SH-SY5Y (cell line): ENCODE measurements around the gene CASQ1.

Experiments
- GATA2 ChIP-seq: IDR thresholded peaks from 2 replicates; pipeline ENCODE4 v1.6.1; 2011; ENCODE audit warnings: mild to moderate bottlenecking, low read depth, low read length
- GATA3 ChIP-seq: IDR thresholded peaks from 2 replicates; pipeline ENCODE4 v1.6.1; 2011; ENCODE audit warnings: low read depth, mild to moderate bottlenecking, low read length, moderate library complexity

Gene CASQ1

DNA sequence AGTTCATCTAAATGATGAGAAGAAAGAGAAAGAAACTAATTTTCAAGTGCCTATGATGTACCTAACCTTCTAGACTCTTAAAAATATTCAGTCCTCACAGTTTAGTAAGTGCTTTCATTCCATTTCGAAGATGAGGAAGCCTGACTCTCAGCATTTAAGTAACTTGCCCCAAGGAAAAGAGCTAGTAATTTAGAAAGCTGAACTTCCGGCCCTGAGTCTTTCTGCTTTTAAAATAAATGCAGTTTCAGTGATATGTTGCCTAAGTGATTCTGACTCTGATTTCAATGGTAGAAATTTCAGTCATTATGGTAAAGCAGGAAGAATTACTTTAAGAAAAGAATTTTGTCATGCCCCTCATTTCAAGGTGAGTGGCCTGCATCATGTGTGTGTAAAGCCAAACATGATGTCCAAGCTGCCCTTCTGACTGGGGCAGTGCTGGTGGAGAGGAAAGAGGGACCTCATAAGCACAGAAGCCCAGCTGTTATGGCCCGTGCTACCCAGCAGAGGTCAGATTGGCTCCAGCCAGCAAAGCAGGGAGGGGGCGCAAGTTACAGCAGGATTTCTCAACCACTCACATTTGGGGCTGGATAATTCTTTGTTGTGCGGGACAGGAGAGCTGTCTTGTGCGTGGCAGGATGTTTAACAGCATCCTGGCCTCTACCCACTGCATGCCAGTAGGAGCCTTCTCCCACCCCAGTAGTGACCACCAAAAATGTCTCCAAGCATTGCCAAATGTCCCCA is 28.2 kb upstream of the CASQ1 start:
- TF ChIP-seq GATA2: no peak
- TF ChIP-seq GATA3: no peak

DNA sequence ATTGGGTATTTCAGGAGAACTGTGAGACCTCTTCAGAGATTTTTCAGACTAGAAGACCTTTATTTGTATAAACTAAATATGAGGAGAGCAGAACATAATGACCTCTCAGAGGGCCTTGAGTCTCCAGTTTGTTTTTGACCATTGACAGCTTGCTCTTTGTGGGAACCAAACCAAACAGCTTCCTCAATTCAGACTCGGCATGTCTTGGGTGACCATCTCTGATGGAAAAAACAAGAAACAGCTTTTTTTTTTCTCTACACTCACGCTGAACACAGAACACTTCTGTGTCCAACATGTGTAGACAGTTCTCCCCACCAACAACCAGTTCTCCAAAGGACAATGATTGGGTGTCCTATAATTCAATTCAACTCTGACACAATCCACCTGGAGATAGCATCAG is 27.4 kb upstream of the CASQ1 start:
- TF ChIP-seq GATA2: no peak
- TF ChIP-seq GATA3: no peak

- TF ChIP-seq GATA2 (no peak), GATA3 (no peak)
Measured at GRCh38 chr1:160163615-160164014, 26.8 kb upstream of the CASQ1 start.

DNA sequence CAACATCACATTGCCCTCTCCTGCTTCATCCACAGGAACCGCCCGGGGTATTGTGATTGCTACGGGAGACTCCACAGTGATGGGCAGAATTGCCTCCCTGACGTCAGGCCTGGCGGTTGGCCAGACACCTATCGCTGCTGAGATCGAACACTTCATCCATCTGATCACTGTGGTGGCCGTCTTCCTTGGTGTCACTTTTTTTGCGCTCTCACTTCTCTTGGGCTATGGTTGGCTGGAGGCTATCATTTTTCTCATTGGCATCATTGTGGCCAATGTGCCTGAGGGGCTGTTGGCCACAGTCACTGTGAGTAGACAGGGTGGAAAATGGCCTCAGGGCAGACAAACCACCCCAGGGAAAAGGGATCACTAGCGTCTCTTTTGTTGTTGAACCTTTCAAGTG is 26.3 kb upstream of the CASQ1 start:
- TF ChIP-seq GATA2 (no peak), GATA3 (no peak)

DNA sequence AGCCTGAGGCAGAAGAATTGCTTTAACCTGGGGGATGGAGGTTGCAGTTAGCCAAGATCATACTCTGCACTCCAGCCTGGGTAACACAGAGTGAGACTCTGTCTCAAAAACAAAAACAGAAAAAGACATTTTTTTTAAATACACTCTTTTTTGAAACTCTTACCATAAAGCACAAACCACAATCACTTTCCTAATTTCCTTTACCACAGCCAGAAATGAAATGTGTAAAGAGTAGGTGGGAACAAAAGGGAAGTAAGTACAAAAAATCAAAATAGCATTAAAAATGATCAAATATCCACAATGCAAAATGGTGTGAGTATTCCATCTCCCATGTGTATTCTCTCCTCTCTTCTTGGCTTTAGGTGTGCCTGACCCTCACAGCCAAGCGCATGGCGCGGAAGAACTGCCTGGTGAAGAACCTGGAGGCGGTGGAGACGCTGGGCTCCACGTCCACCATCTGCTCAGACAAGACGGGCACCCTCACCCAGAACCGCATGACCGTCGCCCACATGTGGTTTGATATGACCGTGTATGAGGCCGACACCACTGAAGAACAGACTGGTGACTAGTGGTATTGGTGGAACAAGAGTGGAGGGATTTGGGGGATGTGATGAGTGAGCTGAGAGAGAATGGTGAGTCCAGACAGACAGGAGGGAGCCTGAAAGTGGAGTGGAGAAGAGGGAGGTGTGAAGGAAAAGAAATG is 24.1 kb upstream of the CASQ1 start:
- TF ChIP-seq GATA3: no peak
- TF ChIP-seq GATA2: no peak

DNA sequence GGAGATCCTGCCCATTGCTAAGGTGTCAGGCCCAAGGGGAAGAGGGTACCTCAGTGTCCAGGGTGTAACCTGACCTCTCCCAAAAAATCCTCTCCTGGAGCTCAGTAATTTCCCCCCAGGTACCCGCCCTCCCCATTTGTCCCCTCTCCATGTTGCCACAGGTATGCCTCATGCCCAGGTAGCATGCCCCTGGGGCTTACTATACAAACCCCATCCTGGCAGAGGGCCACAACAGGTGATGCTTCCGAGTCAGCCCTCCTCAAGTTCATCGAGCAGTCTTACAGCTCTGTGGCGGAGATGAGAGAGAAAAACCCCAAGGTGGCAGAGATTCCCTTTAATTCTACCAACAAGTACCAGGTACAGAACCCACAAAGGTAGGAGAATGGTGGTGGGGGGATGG is 23.3 kb upstream of the CASQ1 start:
- TF ChIP-seq GATA3: no peak

GRCh38 chr1:160167580-160167979 is 22.8 kb upstream of the CASQ1 start:
- TF ChIP-seq GATA3 (no peak), GATA2 (no peak)

DNA sequence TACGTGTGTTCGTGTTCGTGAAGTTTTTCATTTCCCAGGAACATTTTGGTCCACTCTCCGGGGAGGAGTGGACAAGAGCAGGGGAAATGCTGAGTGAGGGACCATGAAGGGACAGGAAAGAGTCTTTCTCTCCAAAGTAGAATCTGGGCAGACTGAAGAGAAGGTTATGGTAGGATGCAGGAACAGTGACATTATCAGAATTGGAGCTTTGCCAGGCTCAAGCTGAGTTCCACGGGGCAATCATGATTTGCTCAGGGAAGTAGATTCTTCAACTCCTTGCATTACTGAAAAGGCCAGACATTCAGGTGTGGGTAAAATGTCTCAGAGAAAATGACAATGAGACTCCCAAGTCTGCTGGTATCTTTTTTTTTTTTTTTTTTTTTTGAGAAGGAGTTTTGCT is 22.4 kb upstream of the CASQ1 start:
- TF ChIP-seq GATA2 (no peak), GATA3 (no peak)

DNA sequence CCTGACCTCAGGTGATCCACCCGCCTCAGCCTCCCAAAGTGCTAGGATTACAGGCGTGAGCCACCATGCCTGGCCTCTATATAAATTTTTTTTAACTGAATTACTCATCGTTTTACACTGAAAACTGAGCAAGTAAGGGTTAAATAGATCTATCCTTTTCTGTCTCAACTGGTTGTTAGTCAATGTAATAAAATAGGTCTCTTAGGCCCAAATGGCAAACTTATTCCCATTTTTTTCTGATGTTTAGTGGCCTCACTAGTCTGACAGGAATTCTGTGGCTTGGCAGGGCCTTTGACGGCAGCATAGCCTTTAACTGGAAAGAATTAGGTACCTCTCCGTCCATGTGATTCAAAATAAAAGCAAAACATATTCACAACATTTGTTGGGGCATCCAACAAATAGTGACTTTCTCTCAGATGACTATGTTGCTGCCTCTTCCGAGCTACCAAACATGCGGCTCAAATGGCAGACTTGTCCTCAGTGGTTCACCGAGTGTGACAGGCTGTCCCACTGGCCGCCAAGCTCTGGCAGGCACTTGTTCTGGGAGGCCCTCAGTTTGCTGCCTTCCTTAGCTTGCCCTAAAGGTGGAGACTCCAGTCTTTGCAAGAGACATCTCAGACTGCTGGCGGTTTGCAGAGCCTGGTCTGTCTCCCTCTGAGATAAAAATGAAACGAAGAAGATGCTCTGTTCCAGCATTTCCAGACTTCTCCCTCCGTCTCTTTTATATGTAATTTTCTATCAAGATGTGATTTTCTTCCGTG is 21.6 kb upstream of the CASQ1 start:
- TF ChIP-seq GATA2 (no peak), GATA3 (no peak)

- TF ChIP-seq GATA2 (no peak), GATA3 (no peak)
Measured at GRCh38 chr1:160169553-160170399, 20.6 kb upstream of the CASQ1 start.

DNA sequence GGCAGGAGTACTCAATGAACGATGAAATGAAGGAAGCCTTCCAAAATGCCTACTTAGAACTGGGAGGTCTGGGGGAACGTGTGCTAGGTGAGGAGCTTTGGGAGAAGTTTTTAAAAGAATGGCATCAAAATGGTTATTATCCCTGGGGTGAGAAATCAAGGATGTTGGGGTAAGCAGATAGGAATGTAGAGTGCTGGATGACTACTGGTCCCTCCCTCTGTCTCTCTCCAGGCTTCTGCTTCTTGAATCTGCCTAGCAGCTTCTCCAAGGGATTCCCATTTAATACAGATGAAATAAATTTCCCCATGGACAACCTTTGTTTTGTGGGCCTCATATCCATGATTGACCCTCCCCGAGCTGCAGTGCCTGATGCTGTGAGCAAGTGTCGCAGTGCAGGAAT is 19.0 kb upstream of the CASQ1 start:
- TF ChIP-seq GATA3 (no peak), GATA2 (no peak)

DNA sequence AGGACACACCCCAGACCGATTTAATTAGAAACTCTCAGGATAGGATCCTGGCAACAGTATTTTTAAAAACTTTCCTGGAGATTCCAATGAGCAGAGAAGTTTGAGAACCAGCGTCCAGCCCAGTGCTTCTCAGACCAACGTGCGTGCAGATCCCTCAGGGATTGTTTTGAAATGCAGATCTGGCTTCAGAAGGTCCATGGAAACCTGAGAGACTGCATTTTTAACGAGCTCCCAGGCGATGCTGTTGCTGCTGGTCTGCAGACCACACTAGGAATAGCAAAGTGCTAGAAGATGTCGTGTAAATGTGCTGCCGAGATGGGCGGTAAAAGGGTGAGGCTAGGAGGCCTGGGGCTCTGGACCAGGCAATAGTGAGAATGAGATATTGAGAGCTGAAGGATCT is 18.4 kb upstream of the CASQ1 start:
- TF ChIP-seq GATA3 (no peak), GATA2 (no peak)

- TF ChIP-seq GATA2 (no peak), GATA3 (no peak)
Measured at GRCh38 chr1:160177231-160177630, 13.1 kb upstream of the CASQ1 start.

DNA sequence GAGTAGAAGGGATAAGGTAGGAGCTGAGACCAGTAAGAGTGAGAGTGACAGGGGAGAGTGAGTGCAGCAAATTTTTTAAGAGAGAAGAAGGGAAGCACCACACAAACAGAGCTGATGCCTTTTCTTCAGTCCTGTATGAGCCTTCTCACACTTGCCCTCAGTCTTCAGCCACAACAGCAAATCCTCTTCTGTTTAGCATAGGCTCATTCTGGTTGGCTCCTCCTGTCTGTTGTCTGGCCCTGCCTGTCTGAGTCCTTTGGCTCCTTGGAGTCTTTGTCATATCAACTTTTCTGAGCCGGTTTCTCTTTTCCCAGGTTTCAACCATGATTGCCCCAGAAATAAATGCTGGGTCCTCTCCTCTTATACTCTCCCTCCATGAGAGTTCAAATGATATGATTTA is 12.7 kb upstream of the CASQ1 start:
- no peak for TF ChIP-seq GATA2
- TF ChIP-seq GATA3: no peak
